ENCODE results near the gene GALNT17.

Gene GALNT17

GRCh38 chr7:71339924-71340323 is 208.0 kb downstream of the GALNT17 start:
- no peak for DNase-seq
- no peak overlapping the region for H3K4ac ChIP-seq (ENCODE audit: low read depth in 1 of 2, low read length in 2 of 2)
- H2BK120ac ChIP-seq (ENCODE audit: low read depth, low read length) = no peak overlapping the region
- H3K4me2 ChIP-seq (ENCODE audit: low read length, poor library complexity, severe bottlenecking) = no peak overlapping the region
- H3K9ac ChIP-seq (ENCODE audit: low read length) = no peak overlapping the region
- 71% methylated on average over 1 of the region's 1 CpG for WGBS
- peaks cover 0 to 3% of the 10 kb centered on the region in 2 experiments for H3K36me3 ChIP-seq (ENCODE audit: control insufficient read depth in 1 of 2, insufficient read depth in 2 of 2, low read depth in 1 of 2, low read length in 2 of 2)
- no peak overlapping the region for H3K18ac ChIP-seq (ENCODE audit: low read depth in 1 of 2, low read length in 2 of 2)
- no peak overlapping the region for H4K91ac ChIP-seq (ENCODE audit: low read length)
- H3K27me3 ChIP-seq (ENCODE audit: control insufficient read depth in 1 of 2, insufficient read depth in 1 of 2, low read length in 2 of 2) = no peaks in the 10 kb centered on the region
- no peak overlapping the region for H3K23ac ChIP-seq (ENCODE audit: low read length in 2 of 2)
- no peaks in the 10 kb centered on the region for H3K4me1 ChIP-seq (ENCODE audit: control insufficient read depth, insufficient read depth, low read depth, low read length)
- H3K4me3 ChIP-seq (ENCODE audit: insufficient read depth in 1 of 2, low read depth in 1 of 2, low read length in 2 of 2) = no peak overlapping the region
- H3K14ac ChIP-seq (ENCODE audit: low read length in 2 of 2) = no peak overlapping the region
- H2AFZ ChIP-seq (ENCODE audit: low read depth, low read length) = no peak overlapping the region
- no peak overlapping the region for H2BK15ac ChIP-seq (ENCODE audit: low read depth, poor library complexity, severe bottlenecking)
- no peaks in the 10 kb centered on the region for H3K79me1 ChIP-seq (replicated peaks; ENCODE audit: low read length, poor library complexity, severe bottlenecking)
- no peak overlapping the region for H4K8ac ChIP-seq (ENCODE audit: low read length)
- no peak overlapping the region for H2BK5ac ChIP-seq (ENCODE audit: low read depth, low read length, poor library complexity, severe bottlenecking)
- H2BK12ac ChIP-seq (ENCODE audit: low read length in 2 of 2) = no peak overlapping the region
- no peak overlapping the region for H3K27ac ChIP-seq (ENCODE audit: low read length, poor library complexity, severe bottlenecking)
- peaks cover 4% of the 10 kb centered on the region for H3K9me3 ChIP-seq (ENCODE audit: control insufficient read depth, low read length)
- H2AK5ac ChIP-seq (ENCODE audit: low read length, severe bottlenecking) = no peak overlapping the region

GRCh38 chr7:71342202-71342601 is 210.3 kb downstream of the GALNT17 start:
- H3K4me1 ChIP-seq (ENCODE audit: control insufficient read depth, insufficient read depth, low read depth, low read length) = no peaks in the 10 kb centered on the region
- H4K8ac ChIP-seq (ENCODE audit: low read length) = no peak overlapping the region
- H3K4me3 ChIP-seq (ENCODE audit: insufficient read depth in 1 of 2, low read depth in 1 of 2, low read length in 2 of 2) = no peak overlapping the region
- no peak overlapping the region for H2BK120ac ChIP-seq (ENCODE audit: low read depth, low read length)
- H3K27me3 ChIP-seq (ENCODE audit: control insufficient read depth in 1 of 2, insufficient read depth in 1 of 2, low read length in 2 of 2) = no peaks in the 10 kb centered on the region
- no peak overlapping the region for H4K91ac ChIP-seq (ENCODE audit: low read length)
- no peak overlapping the region for H2AK5ac ChIP-seq (ENCODE audit: low read length, severe bottlenecking)
- H3K9me3 ChIP-seq (ENCODE audit: control insufficient read depth, low read length) = peaks cover 4% of the 10 kb centered on the region
- no peak overlapping the region for H3K18ac ChIP-seq (ENCODE audit: low read depth in 1 of 2, low read length in 2 of 2)
- no peak overlapping the region for H3K23ac ChIP-seq (ENCODE audit: low read length in 2 of 2)
- H2BK12ac ChIP-seq (ENCODE audit: low read length in 2 of 2) = no peak overlapping the region
- no peaks in the 10 kb centered on the region for H3K79me1 ChIP-seq (replicated peaks; ENCODE audit: low read length, poor library complexity, severe bottlenecking)
- H3K4me2 ChIP-seq (ENCODE audit: low read length, poor library complexity, severe bottlenecking) = no peak overlapping the region
- no peak overlapping the region for H2BK5ac ChIP-seq (ENCODE audit: low read depth, low read length, poor library complexity, severe bottlenecking)
- no peaks in the 10 kb centered on the region for H3K36me3 ChIP-seq (ENCODE audit: control insufficient read depth in 1 of 2, insufficient read depth in 2 of 2, low read depth in 1 of 2, low read length in 2 of 2)
- H3K14ac ChIP-seq (ENCODE audit: low read length in 2 of 2) = no peak overlapping the region
- no peak overlapping the region for H2BK15ac ChIP-seq (ENCODE audit: low read depth, poor library complexity, severe bottlenecking)
- no peak overlapping the region for H2AFZ ChIP-seq (ENCODE audit: low read depth, low read length)
- no peak overlapping the region for H3K27ac ChIP-seq (ENCODE audit: low read length, poor library complexity, severe bottlenecking)
- no peak for DNase-seq
- no peak overlapping the region for H3K9ac ChIP-seq (ENCODE audit: low read length)
- no peak overlapping the region for H3K4ac ChIP-seq (ENCODE audit: low read depth in 1 of 2, low read length in 2 of 2)

GRCh38 chr7:71343039-71343438 is 211.1 kb downstream of the GALNT17 start:
- no peak overlapping the region for H3K27ac ChIP-seq (ENCODE audit: low read length, poor library complexity, severe bottlenecking)
- H3K4me2 ChIP-seq (ENCODE audit: low read length, poor library complexity, severe bottlenecking) = no peak overlapping the region
- H2AK5ac ChIP-seq (ENCODE audit: low read length, severe bottlenecking) = no peak overlapping the region
- H3K14ac ChIP-seq (ENCODE audit: low read length in 2 of 2) = no peak overlapping the region
- H2BK15ac ChIP-seq (ENCODE audit: low read depth, poor library complexity, severe bottlenecking) = no peak overlapping the region
- no peak overlapping the region for H2BK12ac ChIP-seq (ENCODE audit: low read length in 2 of 2)
- H3K23ac ChIP-seq (ENCODE audit: low read length in 2 of 2) = no peak overlapping the region
- H2AFZ ChIP-seq (ENCODE audit: low read depth, low read length) = no peak overlapping the region
- H3K18ac ChIP-seq (ENCODE audit: low read depth in 1 of 2, low read length in 2 of 2) = no peak overlapping the region
- no peak overlapping the region for H4K8ac ChIP-seq (ENCODE audit: low read length)
- no peak overlapping the region for H3K4ac ChIP-seq (ENCODE audit: low read depth in 1 of 2, low read length in 2 of 2)
- DNase-seq = no peak
- H3K9ac ChIP-seq (ENCODE audit: low read length) = no peak overlapping the region
- H3K4me1 ChIP-seq (ENCODE audit: control insufficient read depth, insufficient read depth, low read depth, low read length) = no peaks in the 10 kb centered on the region
- no peaks in the 10 kb centered on the region for H3K27me3 ChIP-seq (ENCODE audit: control insufficient read depth in 1 of 2, insufficient read depth in 1 of 2, low read length in 2 of 2)
- no peaks in the 10 kb centered on the region for H3K79me1 ChIP-seq (replicated peaks; ENCODE audit: low read length, poor library complexity, severe bottlenecking)
- no peak overlapping the region for H2BK5ac ChIP-seq (ENCODE audit: low read depth, low read length, poor library complexity, severe bottlenecking)
- H4K91ac ChIP-seq (ENCODE audit: low read length) = no peak overlapping the region
- no peak overlapping the region for H3K4me3 ChIP-seq (ENCODE audit: insufficient read depth in 1 of 2, low read depth in 1 of 2, low read length in 2 of 2)
- H3K9me3 ChIP-seq (ENCODE audit: control insufficient read depth, low read length) = peaks cover 4% of the 10 kb centered on the region
- H2BK120ac ChIP-seq (ENCODE audit: low read depth, low read length) = no peak overlapping the region
- no peaks in the 10 kb centered on the region for H3K36me3 ChIP-seq (ENCODE audit: control insufficient read depth in 1 of 2, insufficient read depth in 2 of 2, low read depth in 1 of 2, low read length in 2 of 2)

DNA sequence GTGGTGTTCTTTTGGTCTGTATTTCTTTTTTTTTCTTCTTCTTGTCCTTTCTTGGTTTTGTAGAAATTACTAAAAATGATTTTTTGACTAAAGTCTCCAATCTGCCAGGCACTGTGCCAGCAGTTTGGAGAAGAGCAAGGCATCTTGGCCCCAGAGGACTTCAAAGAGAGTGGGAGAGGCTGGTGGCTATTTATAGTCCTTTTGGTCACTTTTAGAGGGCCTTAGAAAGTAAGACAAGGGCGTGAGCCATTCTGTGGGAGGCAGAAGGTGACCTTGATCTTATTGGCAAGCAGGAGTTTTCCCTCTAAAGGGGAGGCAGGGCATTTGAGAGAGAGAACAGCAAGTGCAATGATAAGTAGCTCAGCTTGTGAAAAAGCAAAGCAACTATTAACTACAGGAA is 211.9 kb downstream of the GALNT17 start:
- Histone ChIP-seq H2AFZ (ENCODE audit: low read depth, low read length) (no peak overlapping the region), H2BK120ac (ENCODE audit: low read depth, low read length) (no peak overlapping the region), H3K9me3 (ENCODE audit: control insufficient read depth, low read length) (peaks cover 4% of the 10 kb centered on the region), H3K18ac (ENCODE audit: low read depth in 1 of 2, low read length in 2 of 2) (no peak overlapping the region), H2BK12ac (ENCODE audit: low read length in 2 of 2) (no peak overlapping the region), H3K14ac (ENCODE audit: low read length in 2 of 2) (no peak overlapping the region), H4K8ac (ENCODE audit: low read length) (no peak overlapping the region), H3K79me1 (replicated peaks; ENCODE audit: low read length, poor library complexity, severe bottlenecking) (no peaks in the 10 kb centered on the region), H2BK15ac (ENCODE audit: low read depth, poor library complexity, severe bottlenecking) (no peak overlapping the region), H3K9ac (ENCODE audit: low read length) (no peak overlapping the region), H3K4me3 (ENCODE audit: insufficient read depth in 1 of 2, low read depth in 1 of 2, low read length in 2 of 2) (no peak overlapping the region), H3K36me3 (ENCODE audit: control insufficient read depth in 1 of 2, insufficient read depth in 2 of 2, low read depth in 1 of 2, low read length in 2 of 2) (no peaks in the 10 kb centered on the region), H3K4me2 (ENCODE audit: low read length, poor library complexity, severe bottlenecking) (no peak overlapping the region), H3K4me1 (ENCODE audit: control insufficient read depth, insufficient read depth, low read depth, low read length) (no peaks in the 10 kb centered on the region), H4K91ac (ENCODE audit: low read length) (no peak overlapping the region), H3K27me3 (ENCODE audit: control insufficient read depth in 1 of 2, insufficient read depth in 1 of 2, low read length in 2 of 2) (no peaks in the 10 kb centered on the region), H3K4ac (ENCODE audit: low read depth in 1 of 2, low read length in 2 of 2) (no peak overlapping the region), H2BK5ac (ENCODE audit: low read depth, low read length, poor library complexity, severe bottlenecking) (no peak overlapping the region), H2AK5ac (ENCODE audit: low read length, severe bottlenecking) (no peak overlapping the region), H3K23ac (ENCODE audit: low read length in 2 of 2) (no peak overlapping the region), H3K27ac (ENCODE audit: low read length, poor library complexity, severe bottlenecking) (no peak overlapping the region)
- 29% methylated on average over 1 of the region's 1 CpG for WGBS
- DNase-seq = no peak
